Activated T-helper 2 cell treated with anti-CD3 and anti-CD28 coated beads, Interferon-gamma antibody, Interleukin-2, Interleukin-4, amounts not matched to agents 10 μg/mL and 5 μg/mL and 100 μg/mL, durations not matched to agents 14 hours and 24 hours and 36 hours (primary cell): Measurements from ENCODE around the gene ARAF. TPM values are rescaled to one million over a fixed set of nuclear protein-coding genes. Genes with fewer than 3 reads are reported as not detected.
A peak's percentile ranks its signal among the peaks of the same experiment; 100 is the strongest.

Experiments used
- DNase-seq: peaks from one replicate; pipeline ENCODE4 v3.0.0; 2021; ENCODE audit warnings: low spot score
- H3K27ac Mint-ChIP-seq: one replicate; pipeline ENCODE4 v1.8.0; 2021; ENCODE audit warnings: mixed read lengths
- H3K27me3 Mint-ChIP-seq: one replicate; pipeline ENCODE4 v1.8.0; 2021; ENCODE audit warnings: low read depth, mixed read lengths
- H3K36me3 Mint-ChIP-seq: one replicate; pipeline ENCODE4 v1.8.0; 2021; ENCODE audit warnings: low read depth, mixed read lengths
- H3K4me1 Mint-ChIP-seq: one replicate; pipeline ENCODE4 v1.8.0; 2021; ENCODE audit warnings: low read depth, mixed read lengths
- H3K4me3 Mint-ChIP-seq: one replicate; pipeline ENCODE4 v1.8.0; 2021; ENCODE audit warnings: low read depth, mild to moderate bottlenecking, moderate library complexity, mixed read lengths
- H3K9me3 Mint-ChIP-seq: one replicate; pipeline ENCODE4 v1.8.0; 2021; ENCODE audit warnings: mixed read lengths
- intact Hi-C: fragments of 100-400 bp; cut with micrococcal nuclease; formaldehyde crosslinking; loops from one replicate; pipeline ENCODE4 v1.15.1; 2023
- total RNA-seq: library from RNA; stranded (reverse); gene quantifications from 2 replicates; pipeline ENCODE4 v1.2.3, GENCODE V29; 2022

Gene ARAF
- total RNA-seq, 1 donor from 2014 or later: 85.3 TPM

DNA sequence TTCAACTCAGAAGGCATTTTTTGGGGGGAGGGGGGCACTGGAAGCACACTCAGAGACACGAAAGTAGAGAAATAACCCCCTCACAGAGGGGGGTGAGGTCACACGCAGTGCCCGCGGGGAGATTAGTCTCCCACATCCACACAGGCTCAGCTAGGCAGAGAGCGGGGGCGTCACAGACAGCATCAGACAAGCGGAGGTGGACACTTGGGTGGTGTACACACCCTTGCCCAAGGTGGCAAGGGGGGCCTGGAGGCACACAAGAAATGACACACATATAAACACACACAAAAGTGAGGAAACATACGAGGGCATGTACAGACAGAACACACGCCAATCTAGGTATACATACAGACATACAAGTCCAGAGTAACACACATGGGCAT is 59.3 kb downstream of the ARAF start:
- intact Hi-C loops: no loop called here
- no peaks in the 10 kb centered on the region for H3K36me3 Mint-ChIP-seq
- no peak for DNase-seq
- no peaks in the 10 kb centered on the region for H3K9me3 Mint-ChIP-seq
- H3K4me3 Mint-ChIP-seq: peak overlapping the region; percentile 17
- H3K4me1 Mint-ChIP-seq: peaks cover 10% of the 10 kb centered on the region
- H3K27ac Mint-ChIP-seq: no peak overlapping the region
- H3K27me3 Mint-ChIP-seq: peaks cover 38% of the 10 kb centered on the region

Other genes starting within 250 kb of the ARAF start
- 0.25 TPM in 2 replicates for gene ZNF157, start 190.6 kb upstream of the ARAF start, total RNA-seq
- gene ZNF41, start 78.0 kb upstream of the ARAF start, total RNA-seq: 8.7 and 9.7 TPM in 2 replicates
- 76.5 and 77.1 TPM in 2 replicates for gene TIMP1, start 21.2 kb downstream of the ARAF start, total RNA-seq
- 0.21 TPM in 2 replicates for gene SYN1, start 58.7 kb downstream of the ARAF start, total RNA-seq
- 3.0 and 3.3 TPM in 2 replicates for gene CFP, start 68.7 kb downstream of the ARAF start, total RNA-seq
- 108 and 110 TPM in 2 replicates for gene ELK1, start 89.4 kb downstream of the ARAF start, total RNA-seq
- 204 and 208 TPM in 2 replicates for gene UXT, start 98.0 kb downstream of the ARAF start, total RNA-seq